H9 (cell line): ENCODE measurements around the gene GP1BA. TPM values are rescaled to one million over a fixed set of nuclear protein-coding genes. Genes with fewer than 3 reads are reported as not detected.
A peak's percentile ranks its signal among the peaks of the same experiment; 100 is the strongest.

Experiments
- DNase-seq: peaks from one replicate; pipeline ENCODE4 v3.0.0-alpha.2; 2017
- H2AFZ ChIP-seq: one replicate; pipeline ENCODE4 v1.6.1; 2013; ENCODE audit warnings: mild to moderate bottlenecking, low read length, control low read depth, moderate library complexity
- H2AK5ac ChIP-seq: 2 replicates; pipeline ENCODE4 v1.6.1; 2013; ENCODE audit warnings: low read length, control low read depth, mixed read lengths; ENCODE audit not compliant: insufficient read length
- H2BK120ac ChIP-seq: one replicate; pipeline ENCODE4 v1.6.1; 2013; ENCODE audit warnings: low read depth, mild to moderate bottlenecking, low read length, control low read depth, inconsistent platforms; ENCODE audit not compliant: poor library complexity, severe bottlenecking
- H2BK12ac ChIP-seq: 2 replicates; pipeline ENCODE4 v1.6.1; 2013; ENCODE audit warnings: low read length, control low read depth, mixed read lengths, low read depth; ENCODE audit not compliant: insufficient read length
- H2BK15ac ChIP-seq: 2 replicates; pipeline ENCODE4 v1.6.1; 2013; ENCODE audit warnings: low read depth, low read length, control low read depth
- H2BK20ac ChIP-seq: one replicate; pipeline ENCODE4 v1.6.1; 2013; ENCODE audit warnings: low read depth, mild to moderate bottlenecking, low read length, control low read depth, inconsistent platforms; ENCODE audit not compliant: poor library complexity, severe bottlenecking
- H2BK5ac ChIP-seq: 2 replicates; pipeline ENCODE4 v1.6.1; 2013; ENCODE audit warnings: low read length, control low read depth, mixed read lengths; ENCODE audit not compliant: insufficient read length
- H3K14ac ChIP-seq: 2 replicates; pipeline ENCODE4 v1.6.1; 2013; ENCODE audit warnings: low read length, control low read depth; ENCODE audit not compliant: insufficient read depth
- H3K18ac ChIP-seq: 2 replicates; pipeline ENCODE4 v1.6.1; 2013; ENCODE audit warnings: low read depth, mild to moderate bottlenecking, mixed read lengths, low read length, control low read depth; ENCODE audit not compliant: insufficient read length
- H3K23ac ChIP-seq: 2 replicates; pipeline ENCODE4 v1.6.1; 2013; ENCODE audit warnings: low read length, control low read depth, mixed read lengths, low read depth; ENCODE audit not compliant: insufficient read length
- H3K23me2 ChIP-seq: 2 replicates; pipeline ENCODE4 v1.6.1; 2013; ENCODE audit warnings: low read depth, mild to moderate bottlenecking, mixed read lengths, low read length, control low read depth; ENCODE audit not compliant: insufficient read length, poor library complexity, severe bottlenecking
- H3K27ac ChIP-seq: 2 replicates; pipeline ENCODE4 v1.5.1; 2013; ENCODE audit warnings: low read length, control low read depth, mixed read lengths, low read depth; ENCODE audit not compliant: insufficient read length
- H3K27me3 ChIP-seq: 2 replicates; pipeline ENCODE4 v1.6.1; 2013; ENCODE audit warnings: low read length, control low read depth, inconsistent platforms; ENCODE audit not compliant: insufficient read depth
- H3K4ac ChIP-seq: 2 replicates; pipeline ENCODE4 v1.6.1; 2013; ENCODE audit warnings: low read depth, mild to moderate bottlenecking, control low read depth, inconsistent platforms, low read length, moderate library complexity
- H3K4me1 ChIP-seq: 2 replicates; pipeline ENCODE4 v1.6.1; 2013; ENCODE audit warnings: low read length, control low read depth, inconsistent platforms; ENCODE audit not compliant: insufficient read depth
- H3K4me2 ChIP-seq: 2 replicates; pipeline ENCODE4 v1.6.1; 2013; ENCODE audit warnings: low read length, control low read depth, mixed read lengths; ENCODE audit not compliant: insufficient read length, insufficient read depth
- H3K56ac ChIP-seq: 2 replicates; pipeline ENCODE4 v1.6.1; 2013; ENCODE audit warnings: low read depth, mild to moderate bottlenecking, mixed read lengths, low read length, control low read depth; ENCODE audit not compliant: insufficient read length
- H3K79me1 ChIP-seq: 2 replicates; pipeline ENCODE4 v1.6.1; 2013; ENCODE audit warnings: low read depth, mild to moderate bottlenecking, moderate library complexity, low read length, control low read depth, inconsistent platforms; ENCODE audit not compliant: insufficient read depth, poor library complexity, severe bottlenecking
- H3K79me2 ChIP-seq: 2 replicates; pipeline ENCODE4 v1.6.1; 2013; ENCODE audit warnings: low read length, control low read depth, inconsistent platforms; ENCODE audit not compliant: insufficient read depth
- H3K9ac ChIP-seq: 2 replicates; pipeline ENCODE4 v1.6.1; 2013; ENCODE audit warnings: low read length, control low read depth, mixed read lengths; ENCODE audit not compliant: insufficient read length; ENCODE audit errors: extremely low read depth
- H3K9me3 ChIP-seq: one replicate; pipeline ENCODE4 v1.6.1; 2013; ENCODE audit warnings: low read depth, low read length, inconsistent platforms; ENCODE audit not compliant: control insufficient read depth
- H3T11ph ChIP-seq: one replicate; pipeline ENCODE4 v1.6.1; 2013; ENCODE audit warnings: mild to moderate bottlenecking, low read length, control low read depth, inconsistent platforms
- H4K20me1 ChIP-seq: one replicate; pipeline ENCODE4 v1.6.1; 2013; ENCODE audit not compliant: control insufficient read depth, insufficient read length, insufficient read depth
- H4K5ac ChIP-seq: 2 replicates; pipeline ENCODE4 v1.6.1; 2013; ENCODE audit warnings: low read depth, mild to moderate bottlenecking, mixed read lengths, low read length, control low read depth; ENCODE audit not compliant: insufficient read length
- H4K8ac ChIP-seq: replicated peaks from 2 replicates; pipeline ENCODE4 v1.6.1; 2013; ENCODE audit warnings: low read length, control low read depth, mixed read lengths, low read depth; ENCODE audit not compliant: insufficient read length
- H4K91ac ChIP-seq: 2 replicates; pipeline ENCODE4 v1.6.1; 2013; ENCODE audit warnings: low read depth, mild to moderate bottlenecking, moderate library complexity, mixed read lengths, low read length, control low read depth; ENCODE audit not compliant: insufficient read length
- H3K27ac Mint-ChIP-seq, 3 experiments: 2 replicates in 2 of 3; 3 replicates in 1 of 3; pipeline ENCODE4 v1.8.0; 2020 to 2021; ENCODE audit warnings: mixed read lengths in 3 of 3, mild to moderate bottlenecking in 1 of 3, moderate library complexity in 1 of 3
- H3K27me3 Mint-ChIP-seq: 2 replicates; pipeline ENCODE4 v1.8.0; 2021; ENCODE audit warnings: low read depth, mild to moderate bottlenecking, moderate library complexity, mixed read lengths
- H3K36me3 Mint-ChIP-seq, 3 experiments: 2 replicates in 2 of 3; 3 replicates in 1 of 3; pipeline ENCODE4 v1.8.0; 2020 to 2021; ENCODE audit warnings: low read depth in 3 of 3, mixed read lengths in 3 of 3; ENCODE audit not compliant: insufficient read depth in 1 of 3
- H3K4me1 Mint-ChIP-seq, 2 experiments: 2 replicates each; pipeline ENCODE4 v1.8.0; 2020; ENCODE audit warnings: mixed read lengths in 2 of 2
- H3K4me3 Mint-ChIP-seq, 2 experiments: 2 replicates in 1 of 2; 3 replicates in 1 of 2; pipeline ENCODE4 v1.8.0; 2020 to 2021; ENCODE audit warnings: mild to moderate bottlenecking in 2 of 2, mixed read lengths in 2 of 2, moderate library complexity in 1 of 2
- H3K9me3 Mint-ChIP-seq, 2 experiments: 2 replicates in 1 of 2; 3 replicates in 1 of 2; pipeline ENCODE4 v1.8.0; 2020; ENCODE audit warnings: mild to moderate bottlenecking in 2 of 2, mixed read lengths in 2 of 2, moderate library complexity in 1 of 2
- CTCF ChIP-seq: fragments of 200-600 bp; sonication (generic); conservative IDR thresholded peaks from 3 replicates; pipeline ENCODE4 v1.8.0; 2021; ENCODE audit warnings: antibody characterized with exemption, mild to moderate bottlenecking
- WGBS: extraction: QIAGEN DNeasy Blood & Tissue Kit; methylation state at CpG from one replicate; pipeline ENCODE4 v1.1.7; 2013; ENCODE audit warnings: missing lambda C conversion rate, low lambda C conversion rate, mixed read lengths; ENCODE audit not compliant: insufficient read length; ENCODE audit errors: extremely low coverage; 5-methylcytosine and 5-hydroxymethylcytosine counted together
- total RNA-seq: library from RNA; stranded (reverse); gene quantifications from 2 replicates; pipeline ENCODE4 v1.2.1, GENCODE V29; 2021

GP1BA gene
- total RNA-seq, 1 experiment from 2014 or later = not detected

DNA sequence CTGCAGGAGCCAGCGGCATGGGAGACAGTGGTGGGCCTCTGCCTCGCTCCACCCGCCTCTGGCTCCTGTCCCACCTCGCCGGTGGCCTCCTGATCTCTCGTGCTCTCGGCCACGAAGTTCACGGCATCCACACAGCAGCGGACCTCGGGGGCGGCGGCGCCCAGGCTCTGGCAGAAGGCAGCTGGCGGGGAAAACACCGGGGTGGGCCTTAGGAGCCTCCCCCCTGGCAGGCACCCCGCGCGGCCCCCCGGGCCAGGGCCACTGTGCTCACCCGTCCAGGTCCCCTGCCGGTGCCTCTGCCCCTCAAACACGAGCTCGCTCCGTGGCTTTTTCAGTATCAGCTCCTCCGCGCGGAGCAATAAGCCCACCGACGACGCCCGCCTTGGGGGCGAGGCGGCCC, 33.1 kb upstream of the GP1BA start:
- Histone ChIP-seq H4K91ac (no peak overlapping the region), H3K14ac (no peak overlapping the region), H3K56ac (no peak overlapping the region), H3K4me2 (no peak overlapping the region), H3K9me3 (no peaks in the 10 kb centered on the region), H3K23me2 (peaks cover 12% of the 10 kb centered on the region), H2BK20ac (no peak overlapping the region), H2BK12ac (no peak overlapping the region), H2BK5ac (no peak overlapping the region), H3K27me3 (no peaks in the 10 kb centered on the region), H4K5ac (no peak overlapping the region), H3K27ac (no peak overlapping the region), H3K79me2 (no peaks in the 10 kb centered on the region), H3K18ac (no peak overlapping the region), H3K9ac (no peak overlapping the region), H4K20me1 (no peaks in the 10 kb centered on the region), H2BK15ac (no peak overlapping the region), H2BK120ac (no peak overlapping the region), H3K23ac (no peak overlapping the region), H2AK5ac (no peak overlapping the region), H4K8ac (no peak overlapping the region), H3K4me1 (peaks cover 3% of the 10 kb centered on the region; the same call in 1 of the 2 replicates), H3T11ph (no peak overlapping the region), H3K4ac (no peak overlapping the region), H3K79me1 (no peaks in the 10 kb centered on the region), H2AFZ (no peak overlapping the region)
- Mint-ChIP-seq H3K36me3 (peaks cover 8 to 29% (median 27%) of the 10 kb centered on the region in 3 experiments; a peak in 6 of 7 replicates), H3K4me1 (peaks cover 10 to 33% of the 10 kb centered on the region in 2 experiments), H3K4me3 (peak overlapping the region; percentile 68 to 75), H3K27ac (no peak overlapping the region), H3K9me3 (no peaks in the 10 kb centered on the region), H3K27me3 (no peaks in the 10 kb centered on the region)
- no CpG with 5 or more reads among the region's 34 CpGs for WGBS
- no peak for DNase-seq
- no peak for TF ChIP-seq CTCF
